GM12878 (cell line): Measurements from ENCODE around the gene MBNL1. TPM values are rescaled to one million over a fixed set of nuclear protein-coding genes. Genes with fewer than 3 reads are reported as not detected.

Experiments used
- ATAC-seq: fragments of 200-7000 bp; cut with Tn5 transposase; 3 replicates; pipeline ENCODE4 v1.9.1; 2020; ENCODE audit warnings: mild to moderate bottlenecking, moderate library complexity
- BruUV-seq: library from RNA; stranded (reverse); fragments of 400-500 nt; replicated peaks from 2 replicates; lab custom pipeline; 2021; lab: Mats Ljungman, UMichigan
- CTCF ChIA-PET: fragments of 300-600 bp; sonication (Branson Sonifier 250); formaldehyde crosslinking; extraction: SDS; loops from one replicate; lab custom pipeline; 2021; ENCODE audit warnings: inconsistent platforms; lab: Yijun Ruan, JAX
- POLR2A ChIA-PET: fragments of 350-600 bp; formaldehyde crosslinking; extraction: SDS; loops from one replicate; lab custom pipeline; 2021; ENCODE audit warnings: inconsistent platforms; lab: Charles Lee
- RAD21 ChIA-PET: fragments of 300-600 bp; sonication (Branson Sonifier 250); formaldehyde crosslinking; loops from one replicate; lab custom pipeline; 2023; ENCODE audit warnings: antibody characterized with exemption; ENCODE audit not compliant: unreplicated experiment; lab: Charles Lee
- SMC1A ChIA-PET: fragments of 300-600 bp; sonication (Branson Sonifier 250); formaldehyde crosslinking; loops from one replicate; lab custom pipeline; 2023; ENCODE audit not compliant: unreplicated experiment, uncharacterized antibody; lab: Charles Lee
- DNase-seq: peaks from one replicate; pipeline ENCODE4 v3.0.0-alpha.2; 2011; ENCODE audit warnings: low read depth, low spot score
- FAIRE-seq: peaks from 3 replicates; lab custom pipeline; 2011; peaks lifted over from hg19 to GRCh38; lab: Jason Lieb, UNC
- H2AFZ ChIP-seq: 2 replicates; pipeline ENCODE4 v1.6.0; 2011; ENCODE audit warnings: low read depth, low read length, control low read depth; ENCODE audit not compliant: control insufficient read depth
- H3K27ac ChIP-seq: 2 replicates; pipeline ENCODE4 v1.5.1; 2011; ENCODE audit warnings: control low read depth; ENCODE audit not compliant: control insufficient read depth, insufficient read depth
- H3K27me3 ChIP-seq, 2 experiments: replicated peaks in 1 of 2; 2 replicates each; pipeline versions ENCODE4 v1.6.0 to v1.6.1; 2011; ENCODE audit warnings: low read length in 1 of 2; ENCODE audit not compliant: control insufficient read depth in 2 of 2, insufficient read depth in 2 of 2
- H3K36me3 ChIP-seq, 2 experiments: 2 replicates each; pipeline ENCODE4 v1.5.1; 2011; ENCODE audit warnings: low read length in 1 of 2; ENCODE audit not compliant: control insufficient read depth in 2 of 2, insufficient read depth in 2 of 2
- H3K4me1 ChIP-seq: 2 replicates; pipeline ENCODE4 v1.6.1; 2011; ENCODE audit warnings: mild to moderate bottlenecking, low read length, moderate library complexity, mixed read lengths; ENCODE audit not compliant: control insufficient read depth, insufficient read depth
- H3K4me2 ChIP-seq: 2 replicates; pipeline ENCODE4 v1.6.0; 2011; ENCODE audit warnings: control low read depth; ENCODE audit not compliant: control insufficient read depth, insufficient read depth
- H3K4me3 ChIP-seq: fragments of 200-600 bp; sonication (generic); 2 replicates; pipeline ENCODE4 v1.5.1; 2016
- H3K79me2 ChIP-seq: 2 replicates; pipeline ENCODE4 v1.6.0; 2011; ENCODE audit warnings: low read length; ENCODE audit not compliant: control insufficient read depth, insufficient read depth
- H3K9ac ChIP-seq: 2 replicates; pipeline ENCODE4 v1.8.0; 2011; ENCODE audit warnings: low read length, control low read depth, mixed read lengths; ENCODE audit not compliant: control insufficient read depth, insufficient read depth
- H3K9me3 ChIP-seq: replicated peaks from 3 replicates; pipeline ENCODE4 v1.5.1; 2011; ENCODE audit warnings: mild to moderate bottlenecking, low read length; ENCODE audit not compliant: control insufficient read depth, insufficient read depth
- H4K20me1 ChIP-seq: 2 replicates; pipeline ENCODE4 v1.6.0; 2011; ENCODE audit not compliant: control insufficient read depth, insufficient read depth
- BRCA1 ChIP-seq: IDR thresholded peaks from 2 replicates; pipeline ENCODE4 v1.6.1; 2011; ENCODE audit warnings: low read depth, low read length, improper control_type of control experiment
- CUX1 ChIP-seq: IDR thresholded peaks from 2 replicates; pipeline ENCODE4 v1.6.1; 2012; ENCODE audit warnings: improper control_type of control experiment, low read depth, low read length; ENCODE audit not compliant: insufficient replicate concordance
- KDM1A ChIP-seq: fragments of 200-600 bp; sonication (generic); IDR thresholded peaks from 2 replicates; pipeline ENCODE4 v1.6.1; 2016; ENCODE audit warnings: borderline replicate concordance
- WGBS: methylation state at CpG from one replicate; pipeline ENCODE4 v1.1.6; 2016; ENCODE audit warnings: low lambda C conversion rate; ENCODE audit not compliant: insufficient replicate concordance, insufficient coverage; ENCODE audit errors: missing lambda C conversion rate; 5-methylcytosine and 5-hydroxymethylcytosine counted together
- in situ Hi-C: fragments of 300-500 bp; cut with MboI; formaldehyde crosslinking; loops from 9 replicates; pipeline ENCODE4 v1.14.3; 2018; ENCODE audit warnings: mixed read lengths
- intact Hi-C: fragments of 100-400 bp; cut with micrococcal nuclease; formaldehyde crosslinking; loops from one replicate; pipeline ENCODE4 v1.14.2; 2022; ENCODE audit not compliant: unreplicated experiment
- polyA plus RNA-seq, 11 experiments: library from polyadenylated mRNA; depleted of rRNA in 4 of 11; unstranded in 6 of 11; stranded (reverse) in 5 of 11; fragments of >200 nt; fragmentation: Nextera tagmentation in 4 of 11; fragmentation: Illumina TruSeq in 1 of 11; extraction: Ambion mirVana in 4 of 11; extraction: Trizol in 1 of 11; gene quantifications; 1 replicate in 1 of 11; 2 replicates in 10 of 11; pipeline versions ENCODE4 v1.2.1 to v1.2.3, GENCODE V29; 2011 to 2016; ENCODE audit warnings: inconsistent platforms in 2 of 11, missing spikeins in 2 of 11, low read depth in 1 of 11
- total RNA-seq, 4 experiments: library from RNA; depleted of rRNA in 3 of 4; stranded (reverse); fragments of >200 nt in 3 of 4; fragmentation: Illumina TruSeq in 1 of 4; extraction: Trizol in 1 of 4; gene quantifications; 2 replicates each; pipeline versions ENCODE4 v1.2.1 to v1.2.3, GENCODE V29; 2013 to 2021

MBNL1 gene
- total and polyA plus RNA-seq, 10 of the 15 experiments (the other 5 are each of a cell fraction or from before 2014, with no cell fraction given) = 59.6 to 337 (median 143) TPM

- BruUV-seq = no TSS peak
- in situ Hi-C loops = no loop called here
- H3K27ac ChIP-seq = peak overlapping the region; percentile 50
- peak overlapping the region; percentile 75 for H3K4me2 ChIP-seq
- CTCF ChIA-PET = interaction anchor here (1.3 to 2.3 kb wide), 4 partner anchors 10 to 76 kb away, joined by 3 to 9 read pairs (median 4); no protein-coding TSS in a partner anchor
- ATAC-seq = no peak
- H3K36me3 ChIP-seq = no peaks in the 10 kb centered on the region
- H4K20me1 ChIP-seq = no peaks in the 10 kb centered on the region
- WGBS = 9% methylated on average over 3 of the region's 3 CpGs
- H3K4me3 ChIP-seq = peak overlapping the region; percentile 13; the same call in 1 of the 2 replicates
- no peak for TF ChIP-seq KDM1A
- no peak for TF ChIP-seq CUX1
- TF ChIP-seq BRCA1 = no peak
- TF ChIP-seq, all 136 proteins: peak for 0
- Histone ChIP-seq H3K9me3 (no peaks in the 10 kb centered on the region; the same call in none of the 3 replicates), H3K9ac (no peak overlapping the region), H3K27me3 (no peaks in the 10 kb centered on the region), H3K79me2 (no peaks in the 10 kb centered on the region), H2AFZ (peak overlapping the region; percentile 18), H3K4me1 (no peaks in the 10 kb centered on the region; the same call in 1 of the 2 replicates)
- FAIRE-seq (no peak), DNase-seq (no peak)
- SMC1A ChIA-PET = interaction anchor here (0.7 to 3.5 kb wide), 6 partner anchors 10 to 19 kb away, joined by 3 to 28 read pairs (median 8); no protein-coding TSS in a partner anchor
- intact Hi-C loops = loop anchor here (2.0 kb wide), 2 partner anchors 13 to 17 kb away; no protein-coding TSS in a partner anchor
- POLR2A ChIA-PET = interaction anchor here (1.0 to 1.5 kb wide), 3 partner anchors 9 to 19 kb away, joined by 3 to 4 read pairs (median 4); no protein-coding TSS in a partner anchor
- RAD21 ChIA-PET = interaction anchor here (0.6 to 1.6 kb wide), 9 partner anchors 9 to 419 kb away, joined by 3 to 7 read pairs (median 3); no protein-coding TSS in a partner anchor
These were observed 228.7 kb downstream of the MBNL1 start for GRCh38 chr3:152497457-152497856.
